HG03097 (cell line): ENCODE data around the gene IQSEC1.

Source experiments
- ATAC-seq: cut with Tn5 transposase; IDR thresholded peaks from one replicate; pipeline ENCODE4 v1.9.1; 2021; ENCODE audit not compliant: unreplicated experiment, low FRiP score

IQSEC1 gene

DNA sequence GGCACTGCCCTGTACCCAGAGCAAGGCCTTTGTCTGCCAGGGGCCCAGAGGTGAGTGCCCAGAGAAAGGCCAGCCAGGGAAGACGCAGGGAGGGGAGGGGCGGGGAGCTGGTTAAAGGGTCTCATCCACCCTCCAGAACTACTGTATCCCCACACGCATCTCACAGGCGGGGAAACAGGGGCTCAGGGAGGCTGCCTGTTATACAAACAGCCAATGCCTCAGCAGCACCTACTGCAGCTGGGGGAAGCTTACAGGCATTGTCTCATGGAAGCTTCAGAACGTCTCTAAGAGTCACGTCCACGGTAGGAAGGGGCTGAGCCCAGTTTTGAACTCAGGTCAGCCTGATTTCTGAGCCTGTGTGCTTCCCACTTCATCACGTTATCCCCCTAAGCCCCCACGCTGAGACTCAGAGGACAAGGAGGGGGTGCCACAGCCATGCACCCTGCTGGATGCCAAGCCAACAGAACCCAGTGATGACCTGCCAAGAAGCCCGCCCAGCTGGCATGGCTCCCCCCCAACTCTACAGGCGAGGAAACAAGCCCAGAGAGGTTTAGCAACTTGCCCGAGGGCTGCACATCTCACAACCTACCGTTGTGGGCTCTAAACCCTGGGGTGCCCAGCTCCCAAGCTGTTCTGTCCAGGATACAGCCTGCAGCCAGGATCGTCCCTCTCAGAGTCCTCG is 54.5 kb downstream of the IQSEC1 start:
- ATAC-seq, result no peak

GRCh38 chr3:13018043-13018451 is 55.2 kb downstream of the IQSEC1 start:
- no peak for ATAC-seq

GRCh38 chr3:13017361-13018042 is 55.7 kb downstream of the IQSEC1 start:
- no peak for ATAC-seq

GRCh38 chr3:13016721-13017255 is 56.4 kb downstream of the IQSEC1 start:
- no peak for ATAC-seq

- peak; percentile 25 for ATAC-seq
Observed at GRCh38 chr3:13016083-13016720, 57.0 kb downstream of the IQSEC1 start.

GRCh38 chr3:13015286-13016082 is 57.7 kb downstream of the IQSEC1 start:
- ATAC-seq, result peak; percentile 1

DNA sequence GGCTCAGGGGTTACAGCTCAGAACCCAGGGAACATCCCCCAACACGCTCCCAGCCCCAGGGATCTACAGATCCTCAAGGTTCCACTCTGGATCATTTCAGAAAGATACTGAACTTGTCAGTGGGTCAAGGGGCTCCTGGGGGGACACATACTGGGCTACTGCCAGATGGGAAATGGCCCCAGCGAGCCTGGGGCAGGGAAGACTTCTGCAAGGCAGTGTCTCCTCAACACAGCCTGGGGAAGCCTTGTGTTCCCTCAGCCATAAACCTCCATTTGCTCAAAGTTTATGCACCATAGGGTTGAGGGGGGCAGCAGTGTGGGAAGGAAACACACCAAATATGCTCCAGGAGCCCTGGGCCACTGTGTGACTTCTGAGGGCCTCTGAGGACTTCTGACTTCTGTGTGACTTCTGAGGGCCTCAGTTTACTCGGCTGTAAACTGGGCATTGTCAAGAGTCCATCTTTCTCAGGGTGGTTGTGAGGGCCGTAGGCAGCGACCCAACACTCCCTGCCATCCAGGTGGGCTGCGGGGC is 58.4 kb downstream of the IQSEC1 start:
- ATAC-seq, result no peak

GRCh38 chr3:13013994-13014754 is 59.1 kb downstream of the IQSEC1 start:
- ATAC-seq, result no peak

DNA sequence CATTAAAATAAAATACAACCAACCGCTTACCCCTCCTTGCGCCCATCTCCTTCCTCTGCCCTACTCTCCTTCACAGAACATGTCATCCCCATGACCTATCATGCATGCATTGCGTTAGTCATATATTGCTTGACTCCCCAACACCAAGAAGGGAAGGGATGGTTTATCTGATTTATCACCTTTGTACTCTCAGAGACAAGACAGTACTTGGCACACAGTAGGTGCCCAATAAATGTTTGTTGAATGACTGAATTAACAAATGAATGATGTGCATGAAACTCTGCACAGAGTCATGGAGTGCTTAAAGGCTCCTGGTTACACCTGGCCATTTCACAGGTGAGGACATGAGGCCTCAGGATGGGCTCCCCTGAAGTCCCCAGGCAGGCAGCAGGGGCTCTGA is 59.7 kb downstream of the IQSEC1 start:
- ATAC-seq, result no peak

GRCh38 chr3:13013151-13013561 is 60.1 kb downstream of the IQSEC1 start:
- no peak for ATAC-seq

DNA sequence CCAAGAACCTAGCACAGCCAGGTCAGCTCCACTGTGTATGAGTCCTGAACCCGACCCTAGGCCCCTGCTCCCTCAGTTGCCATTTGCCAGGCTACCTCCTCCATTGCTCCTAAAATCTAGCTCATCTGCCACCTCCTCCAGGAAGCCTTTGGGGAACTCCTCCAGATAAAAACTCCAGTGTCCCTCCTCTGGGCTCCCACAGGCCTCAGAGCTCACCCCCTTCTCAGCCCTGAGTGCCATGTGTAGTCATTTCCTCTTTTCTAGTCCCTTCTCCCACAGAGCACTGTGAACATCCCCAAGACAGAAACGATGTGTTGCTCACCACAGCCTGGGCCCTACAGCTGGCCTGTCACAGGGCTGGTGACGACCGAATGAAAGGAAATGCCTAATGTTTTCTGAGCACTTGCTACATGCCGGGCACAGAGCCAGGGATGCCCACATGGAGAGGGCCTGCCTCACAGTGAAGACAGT is 61.0 kb downstream of the IQSEC1 start:
- peak; percentile 31 for ATAC-seq

DNA sequence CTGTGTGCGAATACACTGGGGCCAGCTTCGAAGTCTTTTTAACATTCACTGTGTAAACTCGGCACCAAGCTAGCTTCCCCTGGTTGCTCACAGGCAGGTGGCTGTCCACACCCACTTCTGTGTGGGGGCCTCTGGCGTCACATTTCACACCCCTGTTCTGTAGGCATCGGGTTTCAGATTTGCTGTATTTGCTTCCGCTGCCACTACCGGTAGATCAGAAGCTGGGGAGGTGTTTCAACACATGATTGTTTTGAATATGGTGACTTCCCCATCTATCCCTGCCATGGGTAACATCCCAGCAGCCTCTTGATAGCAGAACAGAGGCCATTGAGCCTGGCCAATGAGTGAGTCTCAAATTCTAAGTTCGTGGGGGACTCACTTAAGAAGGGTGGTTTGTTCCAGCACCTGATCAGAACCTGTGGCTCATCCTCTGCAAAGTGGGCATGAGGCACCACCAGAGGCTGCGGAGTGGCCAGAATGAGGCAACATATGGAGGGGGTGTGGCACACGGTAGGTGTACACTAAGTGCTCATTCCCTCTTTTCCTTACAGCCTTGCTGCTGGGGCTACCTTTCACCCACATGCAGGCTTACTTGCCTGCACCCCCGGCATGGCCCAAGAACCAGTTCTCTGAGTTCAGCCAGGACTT is 61.5 kb downstream of the IQSEC1 start:
- ATAC-seq, result peak; percentile 43

DNA sequence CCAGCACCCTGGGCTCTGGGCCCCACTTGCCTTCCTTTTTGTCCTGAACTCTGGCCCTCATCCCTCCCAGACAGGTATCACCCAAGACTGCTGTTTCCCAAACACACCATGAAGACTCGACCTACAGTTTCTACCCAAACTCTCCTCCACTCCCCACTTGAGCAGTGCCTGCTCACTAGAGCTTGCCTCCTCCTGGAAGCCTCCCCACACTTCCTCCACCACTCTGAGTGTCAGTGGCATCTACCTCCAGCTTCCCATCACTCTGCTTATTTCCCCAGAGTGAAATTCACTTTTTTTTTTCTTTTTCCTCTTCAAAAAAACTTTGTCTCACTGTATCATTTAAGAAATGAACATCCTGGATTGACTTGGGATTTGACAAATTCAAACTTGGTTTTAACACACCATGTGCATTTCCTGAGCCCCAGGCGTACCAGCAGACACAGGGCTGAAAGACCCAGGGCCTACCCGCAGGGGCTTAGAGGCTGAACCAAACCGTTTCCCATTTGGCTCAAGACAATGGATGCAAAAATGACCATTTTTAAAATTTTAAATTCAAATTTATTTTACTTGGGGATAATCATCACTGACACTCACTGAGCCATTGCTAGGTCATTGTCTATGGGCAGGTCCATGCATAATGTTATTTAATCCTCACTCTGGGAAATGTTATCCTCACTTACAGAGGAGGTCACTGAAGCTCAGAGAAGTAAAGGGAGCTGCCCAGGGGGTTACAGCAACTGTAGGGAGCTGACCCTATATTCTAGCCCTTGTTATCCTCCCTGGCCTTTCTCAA is 62.3 kb downstream of the IQSEC1 start:
- ATAC-seq, result no peak

DNA sequence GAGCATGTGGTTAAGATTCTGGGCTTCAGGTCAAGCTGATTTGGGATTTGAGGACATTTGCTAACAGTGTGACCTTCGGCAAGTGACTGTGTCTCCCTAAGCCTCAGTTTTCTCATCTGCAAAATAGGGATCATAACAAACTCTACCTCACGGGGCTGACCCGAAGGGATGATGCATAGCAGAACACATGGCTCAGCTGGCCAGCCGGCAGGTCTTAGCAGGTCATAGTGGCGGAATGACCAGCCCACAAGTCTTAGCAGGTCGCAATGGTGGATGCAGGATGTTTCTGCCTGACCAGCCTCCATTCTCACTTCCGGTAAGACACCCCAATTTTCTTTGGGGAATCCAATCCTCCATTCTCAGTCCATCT is 63.3 kb downstream of the IQSEC1 start:
- no peak for ATAC-seq

DNA sequence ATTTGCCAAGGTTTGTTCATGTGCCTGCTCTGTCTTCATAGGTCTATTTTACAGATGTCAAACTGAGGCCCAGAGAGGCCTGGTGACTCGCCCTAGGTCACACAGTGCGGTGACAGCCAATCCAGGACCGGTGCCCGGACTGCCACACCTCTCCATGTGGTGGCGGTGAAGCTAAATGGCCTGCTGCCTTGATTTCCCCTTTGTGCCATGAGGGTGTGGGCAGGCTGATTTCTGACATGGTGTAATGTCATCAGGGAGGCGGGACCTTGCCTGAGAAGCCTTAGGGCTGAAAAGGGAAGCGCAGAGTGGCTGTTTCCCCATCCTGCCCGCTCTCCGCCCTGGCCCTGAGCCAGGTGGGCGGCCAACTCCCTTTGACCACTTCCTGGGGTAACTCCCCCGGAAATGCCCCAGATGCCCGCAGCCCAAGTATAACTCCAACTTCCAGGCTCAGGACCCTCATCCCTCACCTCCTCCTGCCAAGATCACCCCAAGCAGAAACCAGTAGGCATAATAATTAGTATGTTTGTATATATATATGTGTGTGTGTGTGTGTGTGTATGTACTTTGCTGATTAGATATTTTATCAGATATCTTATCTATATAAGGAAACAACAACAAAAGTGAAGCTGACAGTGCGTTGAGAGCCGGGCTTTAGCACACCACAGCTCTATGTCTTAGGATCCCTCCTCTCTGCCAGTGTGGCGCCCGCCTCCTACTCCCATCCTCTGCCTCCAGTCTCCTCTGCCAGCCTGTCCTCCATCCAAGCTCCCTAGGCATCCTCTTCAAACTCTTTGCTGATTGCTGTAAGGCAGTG is 63.9 kb downstream of the IQSEC1 start:
- no peak for ATAC-seq

DNA sequence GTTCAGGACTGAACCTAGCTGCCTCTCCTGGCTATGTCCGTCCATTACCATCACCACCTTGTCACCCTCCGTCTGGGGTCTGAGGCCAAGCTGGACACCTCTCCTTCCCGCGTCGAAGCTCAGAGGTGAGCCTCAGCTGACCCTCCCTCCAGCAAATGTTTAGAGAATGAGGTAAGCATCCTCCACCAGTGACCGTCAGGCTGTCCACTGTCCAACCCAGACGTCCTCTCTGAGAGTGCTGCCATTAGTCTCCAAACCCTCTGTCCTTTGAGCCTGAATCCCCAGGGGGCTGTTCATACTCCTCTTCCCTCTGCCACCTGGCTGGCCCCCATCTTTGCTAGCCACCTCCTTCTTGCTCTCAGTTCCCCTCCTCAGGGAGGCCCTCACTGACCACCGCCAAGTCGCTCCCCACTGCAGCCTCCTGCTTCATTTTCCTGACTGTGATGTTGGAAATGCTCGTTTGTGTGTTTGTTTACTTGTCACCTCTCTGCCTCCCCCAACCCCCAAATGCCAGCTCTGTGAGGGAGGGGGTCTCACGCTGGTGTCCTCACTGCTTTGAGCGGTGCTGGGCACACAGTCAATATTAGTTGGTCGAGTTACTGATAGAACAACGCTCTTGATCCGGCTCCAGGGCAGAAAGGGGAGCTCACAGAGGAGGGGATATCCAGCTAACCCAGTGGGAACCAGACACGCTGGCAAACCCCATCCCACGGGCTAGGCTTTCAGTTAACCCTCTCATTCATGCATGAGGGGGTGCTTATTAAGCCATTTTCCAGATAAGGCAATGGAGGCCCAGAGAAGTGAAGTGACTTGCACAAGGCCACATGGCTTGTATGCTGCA is 64.9 kb downstream of the IQSEC1 start:
- ATAC-seq, result no peak
